GM12875 (cell line): ENCODE measurements around the gene RNF32.

ENCODE experiments used
- H3K4me3 ChIP-seq: one replicate; pipeline ENCODE4 v1.5.1; 2011; ENCODE audit warnings: low read depth, low read length, control low read depth
- CTCF ChIP-seq: IDR thresholded peaks from 2 replicates; pipeline ENCODE4 v1.5.1; 2011; ENCODE audit warnings: low read depth, mild to moderate bottlenecking, control low read depth, inconsistent platforms, low read length, moderate library complexity, borderline replicate concordance; ENCODE audit not compliant: insufficient read depth

Gene RNF32

GRCh38 chr7:156702399-156702798 lies 61.8 kb downstream of the RNF32 start:
- no peak overlapping the region for H3K4me3 ChIP-seq
- no peak for TF ChIP-seq CTCF

- no peak overlapping the region for H3K4me3 ChIP-seq
- no peak for TF ChIP-seq CTCF
Measured at GRCh38 chr7:156703209-156703608, 62.6 kb downstream of the RNF32 start.

- H3K4me3 ChIP-seq, result no peak overlapping the region
- no peak for TF ChIP-seq CTCF
Measured at GRCh38 chr7:156703773-156704482, 63.4 kb downstream of the RNF32 start.

- no peak overlapping the region for H3K4me3 ChIP-seq
- TF ChIP-seq CTCF, result no peak
Measured at GRCh38 chr7:156722043-156722826, 81.7 kb downstream of the RNF32 start.

- TF ChIP-seq CTCF, result no peak
- no peak overlapping the region for H3K4me3 ChIP-seq
Measured at GRCh38 chr7:156725073-156725472, 84.5 kb downstream of the RNF32 start.

- no peak for TF ChIP-seq CTCF
Measured at GRCh38 chr7:156725936-156726335, 85.4 kb downstream of the RNF32 start.

More at GRCh38 chr7:156725936-156726335, 85.4 kb downstream of the RNF32 start:
- H3K4me3 ChIP-seq, result no peak overlapping the region
